H1 (cell line): ENCODE data around the gene HPS3. TPM values are rescaled to one million over a fixed set of nuclear protein-coding genes. Genes with fewer than 3 reads are reported as not detected.
A peak's percentile ranks its signal among the peaks of the same experiment; 100 is the strongest.

Source experiments
- CTCF ChIA-PET: fragments of 300-600 bp; sonication (Branson Sonifier 250); formaldehyde crosslinking; loops from one replicate; lab custom pipeline; 2021; ENCODE audit not compliant: partially characterized antibody; lab: Charles Lee
- POLR2A ChIA-PET: fragments of 300-600 bp; sonication (Branson Sonifier 250); formaldehyde crosslinking; loops from one replicate; lab custom pipeline; 2021; ENCODE audit warnings: inconsistent platforms; ENCODE audit not compliant: partially characterized antibody; lab: Charles Lee
- DNase-seq, 2 experiments: peaks; one replicate each; pipeline versions ENCODE4 v3.0.0 to v3.0.0-alpha.2; 2010 to 2022; ENCODE audit warnings: low spot score in 2 of 2, low read depth in 1 of 2, mixed read lengths in 1 of 2
- FAIRE-seq: peaks from 2 replicates; lab custom pipeline; 2011; peaks lifted over from hg19 to GRCh38; lab: Jason Lieb, UNC
- H2AFZ ChIP-seq: 2 replicates; pipeline ENCODE4 v1.8.1; 2012; ENCODE audit warnings: low read length, inconsistent platforms
- H2AK5ac ChIP-seq: 2 replicates; pipeline ENCODE4 v1.6.1; 2013; ENCODE audit warnings: low read depth, low read length
- H2BK120ac ChIP-seq: replicated peaks from 2 replicates; pipeline ENCODE3; 2013; ENCODE audit warnings: low read depth, low read length, inconsistent platforms
- H2BK12ac ChIP-seq: 2 replicates; pipeline ENCODE4 v1.6.1; 2013; ENCODE audit warnings: low read depth, low read length
- H2BK15ac ChIP-seq: 2 replicates; pipeline ENCODE4 v1.6.1; 2013; ENCODE audit warnings: low read length
- H2BK20ac ChIP-seq: 2 replicates; pipeline ENCODE4 v1.6.1; 2013; ENCODE audit warnings: low read length
- H2BK5ac ChIP-seq: 2 replicates; pipeline ENCODE4 v1.6.1; 2013; ENCODE audit warnings: low read depth, low read length
- H3K14ac ChIP-seq: 2 replicates; pipeline ENCODE4 v1.6.1; 2013; ENCODE audit warnings: inconsistent platforms; ENCODE audit not compliant: insufficient read length
- H3K18ac ChIP-seq: 2 replicates; pipeline ENCODE4 v1.6.1; 2013; ENCODE audit warnings: low read length; ENCODE audit errors: extremely low read depth
- H3K23ac ChIP-seq: 2 replicates; pipeline ENCODE4 v1.6.1; 2013; ENCODE audit warnings: inconsistent platforms; ENCODE audit not compliant: insufficient read length
- H3K23me2 ChIP-seq: 2 replicates; pipeline ENCODE4 v1.6.1; 2013; ENCODE audit warnings: low read depth, low read length
- H3K27ac ChIP-seq: 2 replicates; pipeline ENCODE4 v1.6.1; 2011; ENCODE audit warnings: low read depth, low read length, inconsistent platforms
- H3K27me3 ChIP-seq, 4 experiments: replicated peaks in 1 of 4; 1 replicate in 1 of 4; 2 replicates in 3 of 4; pipeline versions ENCODE4 v1.6.1 to v1.8.1; 2011 to 2013; ENCODE audit warnings: low read length in 3 of 4, mild to moderate bottlenecking in 3 of 4, inconsistent platforms in 2 of 4, mixed read lengths in 2 of 4, moderate library complexity in 1 of 4; ENCODE audit not compliant: control insufficient read depth in 3 of 4, insufficient read depth in 3 of 4; ENCODE audit errors: extremely low read depth in 1 of 4
- H3K36me3 ChIP-seq, 4 experiments: 2 replicates each; pipeline versions ENCODE4 v1.6.1 to v1.8.1; 2011 to 2013; ENCODE audit warnings: mild to moderate bottlenecking in 4 of 4, low read length in 3 of 4, moderate library complexity in 2 of 4, control low read depth in 1 of 4, inconsistent platforms in 1 of 4; ENCODE audit not compliant: insufficient read depth in 4 of 4, control insufficient read depth in 2 of 4
- H3K4ac ChIP-seq: replicated peaks from 2 replicates; pipeline ENCODE3; 2013; ENCODE audit warnings: low read length, low read depth, mixed read lengths, inconsistent platforms; ENCODE audit not compliant: insufficient read length
- H3K4me1 ChIP-seq, 4 experiments: replicated peaks in 1 of 4; 1 replicate in 1 of 4; 2 replicates in 3 of 4; pipeline versions ENCODE4 v1.6.1 to v1.8.1; 2011 to 2013; ENCODE audit warnings: low read length in 3 of 4, inconsistent platforms in 2 of 4, mixed read lengths in 1 of 4; ENCODE audit not compliant: insufficient read depth in 4 of 4, control insufficient read depth in 3 of 4
- H3K4me2 ChIP-seq, 2 experiments: 2 replicates each; pipeline versions ENCODE4 v1.6.1 to v1.8.1; 2011 to 2013; ENCODE audit warnings: low read depth in 2 of 2, low read length in 2 of 2, control low read depth in 1 of 2, inconsistent platforms in 1 of 2, mild to moderate bottlenecking in 1 of 2; ENCODE audit not compliant: insufficient read depth in 1 of 2
- H3K4me3 ChIP-seq, 4 experiments: fragments of 200-600, 300-600 bp in 1 of 4; sonication (generic), shearing (Covaris generic), sonication (Bioruptor Twin) in 1 of 4; 2 replicates each; pipeline versions ENCODE4 v1.5.1 to v1.8.1; 2011 to 2016; ENCODE audit warnings: low read length in 4 of 4, low read depth in 3 of 4, control low read depth in 2 of 4, inconsistent platforms in 2 of 4, mild to moderate bottlenecking in 2 of 4, mixed read lengths in 1 of 4, moderate library complexity in 1 of 4; ENCODE audit not compliant: insufficient read depth in 2 of 4; ENCODE audit errors: extremely low read depth in 1 of 4
- H3K56ac ChIP-seq: replicated peaks from 2 replicates; pipeline ENCODE3; 2013; ENCODE audit warnings: low read depth, mild to moderate bottlenecking, mixed read lengths, low read length, inconsistent platforms; ENCODE audit not compliant: insufficient read length
- H3K79me1 ChIP-seq: 2 replicates; pipeline ENCODE4 v1.6.1; 2013; ENCODE audit warnings: low read depth, low read length, control low read depth
- H3K79me2 ChIP-seq, 2 experiments: 2 replicates each; pipeline versions ENCODE4 v1.6.1 to v1.8.1; 2012 to 2013; ENCODE audit warnings: low read length in 2 of 2, mild to moderate bottlenecking in 2 of 2, inconsistent platforms in 1 of 2; ENCODE audit not compliant: insufficient read depth in 2 of 2, control insufficient read depth in 1 of 2
- H3K9ac ChIP-seq, 4 experiments: replicated peaks in 1 of 4; 1 replicate in 1 of 4; 2 replicates in 3 of 4; pipeline versions ENCODE4 v1.6.1 to v1.8.1; 2011 to 2013; ENCODE audit warnings: low read depth in 3 of 4, low read length in 3 of 4, control low read depth in 2 of 4, mild to moderate bottlenecking in 2 of 4, moderate library complexity in 2 of 4, inconsistent platforms in 1 of 4; ENCODE audit errors: extremely low read depth in 1 of 4
- H3K9me3 ChIP-seq, 2 experiments: 2 replicates each; pipeline versions ENCODE4 v1.6.1 to v1.8.1; 2012 to 2013; ENCODE audit warnings: mild to moderate bottlenecking in 2 of 2, moderate library complexity in 2 of 2, control low read depth in 1 of 2, inconsistent platforms in 1 of 2, low read depth in 1 of 2, low read length in 1 of 2, mixed read lengths in 1 of 2; ENCODE audit not compliant: insufficient read depth in 2 of 2
- H4K20me1 ChIP-seq, 2 experiments: replicated peaks in 1 of 2; 2 replicates each; pipeline versions ENCODE3 to v1.8.1; 2011 to 2013; ENCODE audit warnings: inconsistent platforms in 2 of 2, low read length in 2 of 2, mild to moderate bottlenecking in 1 of 2; ENCODE audit not compliant: insufficient read depth in 2 of 2, control insufficient read depth in 1 of 2
- H4K5ac ChIP-seq: 2 replicates; pipeline ENCODE4 v1.6.1; 2013; ENCODE audit warnings: low read length, low read depth, mixed read lengths, inconsistent platforms; ENCODE audit not compliant: insufficient read length
- H4K8ac ChIP-seq: 2 replicates; pipeline ENCODE4 v1.8.0; 2013; ENCODE audit warnings: mild to moderate bottlenecking, moderate library complexity, low read length, inconsistent platforms; ENCODE audit not compliant: insufficient read depth; ENCODE audit errors: extremely low read depth
- H4K91ac ChIP-seq: replicated peaks from 2 replicates; pipeline ENCODE3; 2013; ENCODE audit warnings: low read length, mixed read lengths, inconsistent platforms; ENCODE audit not compliant: insufficient read length
- CEBPB ChIP-seq: IDR thresholded peaks from 2 replicates; pipeline ENCODE4 v1.6.1; 2012; ENCODE audit warnings: low read depth, low read length
- CREB1 ChIP-seq: IDR thresholded peaks from 2 replicates; pipeline ENCODE4 v1.6.1; 2012; ENCODE audit warnings: inconsistent platforms
- PHF8 ChIP-seq: fragments of 200-600 bp; sonication (generic); conservative IDR thresholded peaks from 2 replicates; pipeline ENCODE4 v1.7.1; 2012; ENCODE audit warnings: low read depth, mild to moderate bottlenecking, inconsistent platforms, low read length, moderate library complexity
- RNF2 ChIP-seq: fragments of 200-900, 300-1000 bp; sonication (generic); IDR thresholded peaks from 2 replicates; pipeline ENCODE4 v1.7.1; 2016; ENCODE audit warnings: borderline replicate concordance, low read depth, mild to moderate bottlenecking, antibody characterized with exemption, low read length; ENCODE audit not compliant: poor library complexity, severe bottlenecking; ENCODE audit errors: missing control alignments
- SP4 ChIP-seq: IDR thresholded peaks from 2 replicates; pipeline ENCODE4 v1.6.1; 2012; ENCODE audit warnings: low read length, inconsistent platforms
- WGBS, 2 experiments: shearing (Covaris generic) in 1 of 2; methylation state at CpG; one replicate each; pipeline versions ENCODE4 v1.1.6 to v1.1.7; 2013 to 2015; ENCODE audit warnings: low lambda C conversion rate in 2 of 2, mixed read lengths in 2 of 2, inconsistent platforms in 1 of 2, low coverage in 1 of 2, missing lambda C conversion rate in 1 of 2; ENCODE audit not compliant: insufficient replicate concordance in 2 of 2, insufficient coverage in 1 of 2, insufficient read length in 1 of 2; ENCODE audit errors: extremely low coverage in 1 of 2, missing lambda C conversion rate in 1 of 2; 5-methylcytosine and 5-hydroxymethylcytosine counted together
- polyA plus RNA-seq, 7 experiments: library from polyadenylated mRNA; depleted of rRNA in 3 of 7; stranded (reverse) in 5 of 7; unstranded in 2 of 7; fragments of >200 nt in 5 of 7; fragments of 200-250 nt in 2 of 7; gene quantifications; 1 replicate in 5 of 7; 2 replicates in 1 of 7; 4 replicates in 1 of 7; pipeline versions ENCODE4 v1.2.1 to v1.2.3, GENCODE V29; 2011 to 2013; ENCODE audit warnings: missing spikeins in 2 of 7, mixed read lengths in 2 of 7
- total RNA-seq: library from RNA; stranded (reverse); fragmentation: NEBNext Ultra II Directional; extraction: Animal tissue kit (Norgen Biotek cat#: 25700); gene quantifications from 2 replicates; pipeline ENCODE4 v1.2.1, GENCODE V29; 2021

The HPS3 gene
- total and polyA plus RNA-seq, 2 of the 8 experiments (the other 6 are each of a cell fraction or from before 2014, with no cell fraction given) = 23.7 to 48.7 TPM

DNA sequence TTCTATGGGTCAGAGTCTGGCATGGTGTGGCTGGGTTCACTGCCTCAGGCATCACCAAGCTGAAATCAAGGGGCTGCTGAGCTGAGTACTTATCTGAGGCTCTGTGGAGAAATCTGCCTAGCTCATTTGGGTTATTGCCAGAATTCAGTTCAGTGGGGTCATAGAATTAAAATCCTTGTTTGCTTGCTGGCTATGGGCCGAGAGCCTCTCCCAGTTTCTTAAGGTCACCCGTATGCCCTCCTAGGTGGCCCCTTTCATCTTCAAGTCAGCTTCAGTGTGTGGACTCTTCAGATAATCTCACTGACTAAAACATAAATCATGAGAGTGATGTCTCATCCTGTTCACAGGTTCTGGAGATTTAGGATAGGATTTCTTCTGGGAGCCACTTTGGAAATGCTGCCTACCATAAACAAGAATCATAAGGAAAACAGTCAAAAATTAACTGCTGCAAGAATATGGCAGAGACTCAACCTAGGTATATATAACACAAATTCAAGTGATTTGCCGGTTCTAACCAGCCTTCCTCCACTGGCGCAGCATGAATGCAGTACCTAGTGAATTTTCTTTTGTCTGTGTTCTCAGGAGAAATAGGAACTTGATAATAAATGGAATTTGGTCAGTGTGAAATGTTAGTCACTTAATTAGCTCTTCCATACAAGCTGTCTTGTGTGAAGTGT is 86.9 kb downstream of the HPS3 start:
- CTCF ChIA-PET = interaction anchor here (0.6 to 1.4 kb wide), 2 partner anchors 272 to 355 kb away, joined by 3 read pairs; no protein-coding TSS in a partner anchor

More for the DNA sequence above, 86.9 kb downstream of the HPS3 start:
- Histone ChIP-seq H3K23ac (no peak overlapping the region), H3K4ac (no peak overlapping the region), H3K27ac (no peak overlapping the region), H2AFZ (0 out of 2 replicates have a peak overlapping the region, but pooled peaks have one; percentile 24), H2BK15ac (no peak overlapping the region), H2BK120ac (no peak overlapping the region), H4K91ac (no peak overlapping the region), H3K4me3 (no peak overlapping the region), H3K27me3 (no peaks in the 10 kb centered on the region), H3K18ac (no peak overlapping the region), H3K79me1 (no peaks in the 10 kb centered on the region), H2BK20ac (no peak overlapping the region), H3K4me1 (peaks cover 0 to 3% (median 0%) of the 10 kb centered on the region in 4 experiments; a peak in 1 of 7 replicates), H4K20me1 (no peaks in the 10 kb centered on the region)
- POLR2A ChIA-PET = interaction anchor here (1.9 kb wide), 1 partner anchor 19 kb away, joined by 7 read pairs; no protein-coding TSS in a partner anchor
- TF ChIP-seq RNF2 (no peak), CEBPB (no peak), CREB1 (no peak), SP4 (no peak), PHF8 (no peak)
- TF ChIP-seq, all 59 proteins: peak for 0
- Histone ChIP-seq H3K4me2 (no peak overlapping the region), H3K9me3 (no peaks in the 10 kb centered on the region), H2AK5ac (no peak overlapping the region), H3K9ac (no peak overlapping the region), H3K23me2 (no peaks in the 10 kb centered on the region), H4K5ac (no peak overlapping the region), H2BK12ac (no peak overlapping the region), H2BK5ac (no peak overlapping the region), H4K8ac (no peak overlapping the region), H3K79me2 (no peaks in the 10 kb centered on the region), H3K14ac (no peak overlapping the region), H3K56ac (no peak overlapping the region), H3K36me3 (no peaks in the 10 kb centered on the region; a peak in 2 of 8 replicates)
- DNase-seq (no peak), FAIRE-seq (no peak)
- WGBS, 2 experiments = 94% methylated on average over 4 of the region's 4 CpGs; no CpG with 5 or more reads in 1 of the 2 experiments
